B cell (primary cell): ENCODE results near the gene MID1IP1. TPM values are rescaled to one million over a fixed set of nuclear protein-coding genes. Genes with fewer than 3 reads are reported as not detected.

Experiments used
- ATAC-seq: fragments of 200-7000 bp; cut with Tn5 transposase; one replicate; pipeline ENCODE4 v1.10.0; 2021; ENCODE audit warnings: low read depth, mild to moderate bottlenecking, moderate number of reproducible peaks, moderate library complexity
- CTCF ChIA-PET: fragments of 350-600 bp; sonication (Branson Sonifier 250); formaldehyde crosslinking; loops from one replicate; lab custom pipeline; 2021; ENCODE audit warnings: antibody characterized with exemption, inconsistent platforms; lab: Charles Lee
- POLR2A ChIA-PET: fragments of 350-600 bp; sonication (Branson Sonifier 250); formaldehyde crosslinking; loops from one replicate; lab custom pipeline; 2021; ENCODE audit warnings: antibody characterized with exemption; lab: Charles Lee
- DNase-seq: peaks from one replicate; pipeline ENCODE4 v3.0.0; 2013
- H2AFZ ChIP-seq: 2 replicates; pipeline ENCODE4 v1.6.1; 2012; ENCODE audit warnings: mild to moderate bottlenecking, low read depth, low read length; ENCODE audit not compliant: insufficient read depth, poor library complexity, severe bottlenecking
- H3K27ac ChIP-seq, 2 donors: 1 replicate in 1 of 2; 2 replicates in 1 of 2; pipeline ENCODE4 v1.5.1; 2012 to 2013; ENCODE audit warnings: low read length in 2 of 2, mild to moderate bottlenecking in 2 of 2, moderate library complexity in 1 of 2
- H3K27me3 ChIP-seq, 4 experiments: fragments of 200-600 bp in 1 of 4; sonication (generic) in 1 of 4; replicated peaks in 1 of 4; 1 replicate in 2 of 4; 2 replicates in 2 of 4; pipeline versions ENCODE4 v1.6.1 to v1.7.0; 2013 to 2016; ENCODE audit warnings: low read length in 3 of 4, mild to moderate bottlenecking in 2 of 4, mixed read lengths in 1 of 4, moderate library complexity in 1 of 4; ENCODE audit not compliant: insufficient read depth in 4 of 4, control insufficient read depth in 3 of 4; ENCODE audit errors: control extremely low read depth in 1 of 4
- H3K36me3 ChIP-seq, 2 experiments: replicated peaks in 1 of 2; 1 replicate in 1 of 2; 2 replicates in 1 of 2; pipeline versions ENCODE4 v1.6.1 to v1.7.1; 2013; ENCODE audit warnings: low read length in 1 of 2; ENCODE audit not compliant: insufficient read depth in 2 of 2, control insufficient read depth in 1 of 2; ENCODE audit errors: control extremely low read depth in 1 of 2, extremely low read depth in 1 of 2
- H3K4me1 ChIP-seq, 2 donors: fragments of 200-600 bp in 1 of 2; sonication (generic) in 1 of 2; 1 replicate in 1 of 2; 2 replicates in 1 of 2; pipeline versions ENCODE4 v1.5.1 to v1.6.1; 2013 to 2017; ENCODE audit warnings: low read length in 2 of 2; ENCODE audit not compliant: control insufficient read depth in 2 of 2, insufficient read depth in 2 of 2
- H3K4me2 ChIP-seq: replicated peaks from 2 replicates; pipeline ENCODE3; 2012; ENCODE audit warnings: mild to moderate bottlenecking, low read depth, low read length; ENCODE audit not compliant: poor library complexity, severe bottlenecking
- H3K4me3 ChIP-seq, 5 experiments: fragments of 200-600 bp in 1 of 5; sonication (generic) in 1 of 5; 1 replicate in 3 of 5; 2 replicates in 2 of 5; pipeline versions ENCODE4 v1.5.1 to v1.7.0; 2011 to 2016; ENCODE audit warnings: low read length in 4 of 5, mild to moderate bottlenecking in 4 of 5, low read depth in 2 of 5, control low read depth in 1 of 5, moderate library complexity in 1 of 5; ENCODE audit not compliant: insufficient read depth in 1 of 5; ENCODE audit errors: control extremely low read depth in 1 of 5, extremely low read depth in 1 of 5
- H3K79me2 ChIP-seq: fragments of 200-600 bp; sonication (generic); one replicate; pipeline ENCODE4 v1.6.0; 2016; ENCODE audit warnings: low read length; ENCODE audit not compliant: control insufficient read depth, insufficient read depth
- H3K9ac ChIP-seq: fragments of 200-600 bp; sonication (generic); 2 replicates; pipeline ENCODE4 v1.6.1; 2017; ENCODE audit warnings: mild to moderate bottlenecking, low read length, moderate library complexity
- H3K9me3 ChIP-seq, 3 donors: one replicate each; pipeline versions ENCODE4 v1.6.1 to v1.7.1; 2013; ENCODE audit warnings: low read length in 2 of 3; ENCODE audit not compliant: control insufficient read depth in 2 of 3, insufficient read depth in 1 of 3; ENCODE audit errors: control extremely low read depth in 1 of 3
- H4K20me1 ChIP-seq: 2 replicates; pipeline ENCODE4 v1.6.0; 2012; ENCODE audit warnings: mild to moderate bottlenecking, low read length; ENCODE audit not compliant: insufficient read depth, control insufficient read depth, poor library complexity, severe bottlenecking
- H3K27ac Mint-ChIP-seq: one replicate; pipeline ENCODE4 v1.8.0; 2021; ENCODE audit warnings: mixed read lengths
- H3K27me3 Mint-ChIP-seq: one replicate; pipeline ENCODE4 v1.8.0; 2021; ENCODE audit warnings: mixed read lengths
- H3K4me1 Mint-ChIP-seq: one replicate; pipeline ENCODE4 v1.8.0; 2021; ENCODE audit warnings: mixed read lengths
- H3K4me3 Mint-ChIP-seq: one replicate; pipeline ENCODE4 v1.8.0; 2021; ENCODE audit warnings: mixed read lengths
- H3K9me3 Mint-ChIP-seq: one replicate; pipeline ENCODE4 v1.8.0; 2022; ENCODE audit warnings: mixed read lengths; ENCODE audit not compliant: insufficient read depth
- EZH2 ChIP-seq: IDR thresholded peaks from 2 replicates; pipeline ENCODE4 v1.6.1; 2012; ENCODE audit warnings: borderline replicate concordance, low read depth, mild to moderate bottlenecking, moderate library complexity, low read length; ENCODE audit not compliant: insufficient read depth, poor library complexity, severe bottlenecking
- WGBS: methylation state at CpG from one replicate; pipeline ENCODE4 v1.1.5; 2013; ENCODE audit warnings: missing lambda C conversion rate; ENCODE audit not compliant: insufficient coverage; 5-methylcytosine and 5-hydroxymethylcytosine counted together
- intact Hi-C: fragments of 100-400 bp; cut with micrococcal nuclease; formaldehyde crosslinking; loops from one replicate; pipeline ENCODE4 v1.10.0; 2022
- polyA plus RNA-seq: library from polyadenylated mRNA; depleted of rRNA; stranded (reverse); fragments of >200 nt; gene quantifications from 2 replicates; pipeline ENCODE4 v1.2.3, GENCODE V29; 2012
- total RNA-seq, 2 donors: library from RNA; stranded (reverse); fragments of 120-200 nt in 1 of 2; gene quantifications; 1 replicate in 1 of 2; 2 replicates in 1 of 2; pipeline versions ENCODE4 v1.2.3 to v1.2.4, GENCODE V29; 2013 to 2022
- TF ChIP-seq, protein P1 (sequence below): fragments of 200-600 bp; IDR thresholded peaks from one replicate; pipeline ENCODE4 v1.8.0; 2022; ENCODE audit warnings: antibody characterized with exemption, mild to moderate bottlenecking

The MID1IP1 gene
- total and polyA plus RNA-seq, 2 donors (not counting 1 experiment from before 2014, with no cell fraction given), result 28.2 to 46.2 TPM

DNA sequence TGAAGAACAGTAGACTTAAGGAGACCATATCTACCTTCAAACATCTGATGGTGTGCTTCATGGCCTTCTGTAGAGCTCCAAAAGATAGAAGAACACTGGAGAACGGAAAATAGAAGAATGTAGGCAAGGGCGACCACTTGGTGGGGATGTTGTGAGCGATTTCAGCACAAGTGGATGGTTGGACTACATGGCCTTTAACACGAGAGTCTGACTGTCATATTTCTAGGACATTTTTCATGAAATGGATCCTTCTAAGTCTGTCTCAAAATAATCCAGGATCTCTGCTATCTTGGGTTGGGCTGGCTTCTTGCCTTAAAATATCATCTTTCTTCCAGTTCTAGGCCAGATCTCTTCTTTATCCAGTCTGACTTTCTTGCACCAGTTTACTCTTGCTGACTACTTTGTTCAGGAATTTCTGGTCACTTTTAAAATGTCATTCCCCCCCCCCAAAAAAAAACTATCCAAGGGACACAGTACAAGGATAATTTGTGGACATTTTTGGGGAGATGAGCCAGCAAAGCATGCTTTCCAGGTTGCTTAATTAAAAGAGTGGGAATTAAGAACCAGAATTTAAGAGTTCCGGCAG is 1.2 kb upstream of the MID1IP1 start:
- Mint-ChIP-seq H3K4me1 (peaks cover 23% of the 10 kb centered on the region), H3K27me3 (peaks cover 3% of the 10 kb centered on the region), H3K9me3 (no peaks in the 10 kb centered on the region), H3K27ac (peak overlapping the region; percentile 61), H3K4me3 (peak overlapping the region; percentile 60)
- Histone ChIP-seq H4K20me1 (no peaks in the 10 kb centered on the region), H3K27ac (no peak overlapping the region), H3K79me2 (peaks cover 14% of the 10 kb centered on the region), H3K9ac (no peak overlapping the region), H2AFZ (no peak overlapping the region), H3K36me3 (no peaks in the 10 kb centered on the region), H3K27me3 (peaks cover 0 to 3% (median 0%) of the 10 kb centered on the region in 4 experiments), H3K4me3 (no peak overlapping the region), H3K9me3 (no peaks in the 10 kb centered on the region), H3K4me1 (peaks cover 14 to 26% of the 10 kb centered on the region in 2 donors), H3K4me2 (no peak overlapping the region)
- ATAC-seq, result no peak
- intact Hi-C loops, result loop anchor here (2.0 to 10.0 kb wide), 3 partner anchors 187 to 1375 kb away; no protein-coding TSS in a partner anchor
- ChIA-PET POLR2A (no interaction called here), CTCF (interaction anchor here (0.7 to 1.2 kb wide), 3 partner anchors 184 to 186 kb away, joined by 3 to 5 read pairs (median 3); no protein-coding TSS in a partner anchor)
- WGBS, result no CpG with 5 or more reads among the region's 5 CpGs
- TF ChIP-seq, protein P1, sequence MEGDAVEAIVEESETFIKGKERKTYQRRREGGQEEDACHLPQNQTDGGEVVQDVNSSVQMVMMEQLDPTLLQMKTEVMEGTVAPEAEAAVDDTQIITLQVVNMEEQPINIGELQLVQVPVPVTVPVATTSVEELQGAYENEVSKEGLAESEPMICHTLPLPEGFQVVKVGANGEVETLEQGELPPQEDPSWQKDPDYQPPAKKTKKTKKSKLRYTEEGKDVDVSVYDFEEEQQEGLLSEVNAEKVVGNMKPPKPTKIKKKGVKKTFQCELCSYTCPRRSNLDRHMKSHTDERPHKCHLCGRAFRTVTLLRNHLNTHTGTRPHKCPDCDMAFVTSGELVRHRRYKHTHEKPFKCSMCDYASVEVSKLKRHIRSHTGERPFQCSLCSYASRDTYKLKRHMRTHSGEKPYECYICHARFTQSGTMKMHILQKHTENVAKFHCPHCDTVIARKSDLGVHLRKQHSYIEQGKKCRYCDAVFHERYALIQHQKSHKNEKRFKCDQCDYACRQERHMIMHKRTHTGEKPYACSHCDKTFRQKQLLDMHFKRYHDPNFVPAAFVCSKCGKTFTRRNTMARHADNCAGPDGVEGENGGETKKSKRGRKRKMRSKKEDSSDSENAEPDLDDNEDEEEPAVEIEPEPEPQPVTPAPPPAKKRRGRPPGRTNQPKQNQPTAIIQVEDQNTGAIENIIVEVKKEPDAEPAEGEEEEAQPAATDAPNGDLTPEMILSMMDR, result no peak
- peak; percentile 26 for DNase-seq

DNA sequence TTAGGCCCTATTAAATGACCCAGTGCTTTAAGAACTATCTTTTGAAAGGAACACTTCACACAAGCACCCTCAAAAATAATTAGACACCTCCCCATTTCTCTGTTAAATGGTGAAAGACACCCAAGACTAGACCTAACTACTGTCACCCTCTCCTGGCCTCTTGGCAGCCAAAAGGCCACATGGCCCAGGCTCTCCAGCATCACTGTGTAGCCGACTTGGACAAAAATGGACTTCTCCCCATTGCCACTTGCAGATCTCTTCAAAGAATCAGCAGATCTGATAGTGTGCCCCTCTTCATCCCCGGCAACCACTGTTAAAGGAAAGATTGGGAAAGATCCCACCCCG is 2.0 kb downstream of the MID1IP1 start:
- Histone ChIP-seq H2AFZ (peak overlapping the region; percentile 75), H3K36me3 (no peaks in the 10 kb centered on the region), H3K4me3 (peak overlapping the region; percentile 34 to 69 (median 64)), H3K9ac (peak overlapping the region; percentile 66), H3K4me1 (peaks cover 14 to 32% of the 10 kb centered on the region in 2 donors), H3K27me3 (peaks cover 0 to 3% (median 0%) of the 10 kb centered on the region in 4 experiments), H4K20me1 (no peaks in the 10 kb centered on the region), H3K27ac (peak overlapping the region; percentile 78 to 82), H3K79me2 (peaks cover 15% of the 10 kb centered on the region), H3K9me3 (no peaks in the 10 kb centered on the region), H3K4me2 (peak overlapping the region; percentile 78)
- ChIA-PET POLR2A (interaction anchor here (4.2 kb wide), 1 partner anchor 77 kb away, joined by 41 read pairs; no protein-coding TSS in a partner anchor), CTCF (interaction anchor here (1.9 to 2.0 kb wide), 2 partner anchors 76 to 349 kb away, joined by 4 to 7 read pairs; no protein-coding TSS in a partner anchor)
- DNase-seq, result no peak
- no CpG with 5 or more reads among the region's 3 CpGs for WGBS
- Mint-ChIP-seq H3K4me3 (peak overlapping the region; percentile 91), H3K4me1 (peaks cover 32% of the 10 kb centered on the region), H3K9me3 (no peaks in the 10 kb centered on the region), H3K27ac (peak overlapping the region; percentile 88), H3K27me3 (peaks cover 3% of the 10 kb centered on the region)
- intact Hi-C loops, result loop anchor here (5.0 to 10.0 kb wide), 2 partner anchors 184 to 1372 kb away; no protein-coding TSS in a partner anchor
- no peak for TF ChIP-seq EZH2
- no peak for ATAC-seq
